ENCODE measurements around the gene RSRC1.

- no peak for TF ChIP-seq ZFYVE20 (CRISPR knock-in tag; IDR thresholded peaks at IDR 0.05; ENCODE audit: borderline replicate concordance, low read depth)
- no peak for TF ChIP-seq MAFK (conservative IDR thresholded peaks at IDR 0.05 in 1 of 2, IDR thresholded peaks at IDR 0.05 in 1 of 2; ENCODE audit: low read length in 2 of 2)
- no peak for TF ChIP-seq KLF13 (CRISPR knock-in tag; IDR thresholded peaks at IDR 0.05)
- TF ChIP-seq EP300 (IDR thresholded peaks at IDR 0.05; ENCODE audit: low read depth in 2 of 2, low read length in 2 of 2), result no peak
- TF ChIP-seq EP300 (CRISPR knock-in tag; IDR thresholded peaks at IDR 0.05; ENCODE audit: borderline replicate concordance), result no peak
- TF ChIP-seq FOXA3 (CRISPR knock-in tag; IDR thresholded peaks at IDR 0.05), result no peak
- no peak for TF ChIP-seq ETV6 (CRISPR knock-in tag; conservative IDR thresholded peaks at IDR 0.05)
- TF ChIP-seq ZNF34 (CRISPR knock-in tag; IDR thresholded peaks at IDR 0.05; ENCODE audit: borderline replicate concordance), result no peak
- TF ChIP-seq RORA (CRISPR knock-in tag; IDR thresholded peaks at IDR 0.05), result no peak
- TF ChIP-seq SUZ12 (IDR thresholded peaks at IDR 0.05; ENCODE audit: low read depth, low read length), result no peak
These were observed 320.6 kb downstream of the RSRC1 start for GRCh38 chr3:158430448-158430847.

Data from HepG2 (cell line).